Ovary (tissue), 3 donors: ENCODE measurements around the gene NELL1.

Experiments used
- POLR2A ChIP-seq: fragments of 450-650 bp; IDR thresholded peaks from one replicate; pipeline ENCODE4 v1.6.1; 2017; ENCODE audit warnings: antibody characterized with exemption, mild to moderate bottlenecking, moderate library complexity
- TF ChIP-seq, protein P1 (sequence below), 3 donors: fragments of 450-650 bp in 2 of 3; fragments of 200-600 bp in 1 of 3; IDR thresholded peaks; one replicate each; pipeline versions ENCODE4 v1.5.1 to v1.8.0; 2016 to 2022; ENCODE audit warnings: antibody characterized with exemption in 3 of 3, mild to moderate bottlenecking in 1 of 3
- donor health status: DM: no; HTN: no; CAD: no.

DNA sequence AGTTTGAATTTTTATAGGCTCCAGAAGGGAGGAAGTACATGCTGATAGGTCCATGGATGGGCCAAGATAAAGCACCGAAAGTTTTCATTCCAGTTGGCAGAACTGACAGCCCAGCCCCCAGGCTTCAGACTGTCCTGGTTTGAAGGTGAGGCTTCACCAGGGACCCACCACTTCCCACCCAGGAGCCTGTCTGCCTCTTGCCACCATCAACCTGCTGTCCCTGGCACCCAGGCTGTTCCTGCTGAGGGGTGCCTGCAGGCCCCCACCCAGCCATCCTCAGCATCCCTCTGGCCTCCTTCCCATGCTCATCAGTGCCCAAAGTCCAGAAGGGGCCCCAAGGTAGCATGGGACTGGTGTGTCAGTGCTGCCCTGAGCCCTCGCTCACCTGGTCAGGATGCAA is 463.9 kb downstream of the NELL1 start:
- TF ChIP-seq, protein P1, sequence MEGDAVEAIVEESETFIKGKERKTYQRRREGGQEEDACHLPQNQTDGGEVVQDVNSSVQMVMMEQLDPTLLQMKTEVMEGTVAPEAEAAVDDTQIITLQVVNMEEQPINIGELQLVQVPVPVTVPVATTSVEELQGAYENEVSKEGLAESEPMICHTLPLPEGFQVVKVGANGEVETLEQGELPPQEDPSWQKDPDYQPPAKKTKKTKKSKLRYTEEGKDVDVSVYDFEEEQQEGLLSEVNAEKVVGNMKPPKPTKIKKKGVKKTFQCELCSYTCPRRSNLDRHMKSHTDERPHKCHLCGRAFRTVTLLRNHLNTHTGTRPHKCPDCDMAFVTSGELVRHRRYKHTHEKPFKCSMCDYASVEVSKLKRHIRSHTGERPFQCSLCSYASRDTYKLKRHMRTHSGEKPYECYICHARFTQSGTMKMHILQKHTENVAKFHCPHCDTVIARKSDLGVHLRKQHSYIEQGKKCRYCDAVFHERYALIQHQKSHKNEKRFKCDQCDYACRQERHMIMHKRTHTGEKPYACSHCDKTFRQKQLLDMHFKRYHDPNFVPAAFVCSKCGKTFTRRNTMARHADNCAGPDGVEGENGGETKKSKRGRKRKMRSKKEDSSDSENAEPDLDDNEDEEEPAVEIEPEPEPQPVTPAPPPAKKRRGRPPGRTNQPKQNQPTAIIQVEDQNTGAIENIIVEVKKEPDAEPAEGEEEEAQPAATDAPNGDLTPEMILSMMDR (IDR thresholded peaks at IDR 0.05) = no peak
- TF ChIP-seq POLR2A = no peak
